Measurements from ENCODE around the gene MAPKAPK5.
"Not testable (repeated sequence)": the region's sequence is repeated elsewhere in the genome, so short reads cannot be mapped to it uniquely, and the experiment has no call there.

Gene MAPKAPK5, protein sequence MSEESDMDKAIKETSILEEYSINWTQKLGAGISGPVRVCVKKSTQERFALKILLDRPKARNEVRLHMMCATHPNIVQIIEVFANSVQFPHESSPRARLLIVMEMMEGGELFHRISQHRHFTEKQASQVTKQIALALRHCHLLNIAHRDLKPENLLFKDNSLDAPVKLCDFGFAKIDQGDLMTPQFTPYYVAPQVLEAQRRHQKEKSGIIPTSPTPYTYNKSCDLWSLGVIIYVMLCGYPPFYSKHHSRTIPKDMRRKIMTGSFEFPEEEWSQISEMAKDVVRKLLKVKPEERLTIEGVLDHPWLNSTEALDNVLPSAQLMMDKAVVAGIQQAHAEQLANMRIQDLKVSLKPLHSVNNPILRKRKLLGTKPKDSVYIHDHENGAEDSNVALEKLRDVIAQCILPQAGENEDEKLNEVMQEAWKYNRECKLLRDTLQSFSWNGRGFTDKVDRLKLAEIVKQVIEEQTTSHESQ

DNA sequence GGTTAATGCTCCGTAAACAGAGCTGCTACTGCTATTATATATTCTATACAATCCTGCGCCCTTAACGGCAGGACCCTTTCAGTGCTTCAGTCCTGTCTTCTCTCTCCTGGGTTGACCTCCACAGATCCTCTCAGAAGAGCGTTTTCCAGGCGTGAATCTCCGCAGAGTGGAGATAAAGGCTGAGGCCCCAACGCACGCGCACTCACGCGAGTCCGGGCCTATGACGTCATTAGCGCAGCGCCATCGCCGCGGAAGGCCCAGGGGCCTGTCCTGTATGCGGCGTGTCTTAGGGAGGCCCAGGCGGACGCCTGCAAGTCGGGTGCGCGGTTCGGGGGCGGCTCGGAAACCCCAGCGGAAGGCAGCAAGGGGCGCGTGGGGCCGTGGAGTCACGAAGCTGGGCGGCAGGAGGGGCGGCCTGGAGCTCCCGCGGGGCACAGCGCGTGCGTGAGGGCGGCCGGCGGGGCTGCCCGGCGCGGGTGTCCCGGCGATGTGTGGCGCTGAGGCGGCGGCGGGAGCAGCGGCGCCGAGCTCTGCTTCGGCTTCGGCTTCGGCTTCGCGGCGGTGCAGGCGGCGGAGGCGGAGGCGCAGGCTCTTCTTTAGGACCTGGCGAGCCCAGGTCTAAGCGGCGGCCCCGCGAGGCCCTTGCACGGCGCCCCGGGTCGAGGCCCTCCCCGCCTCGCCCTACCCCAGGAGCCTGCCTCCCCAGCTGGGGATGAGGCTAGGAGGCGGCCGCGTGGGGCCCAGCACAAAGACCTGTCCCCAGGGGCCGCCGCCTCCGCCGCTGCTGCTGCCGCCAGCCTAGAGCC, at the start of gene MAPKAPK5:
Gene MAPKAPK5, plus strand, starts transcription at position 479 of the 806 bp plus-strand sequence. CDS start 506 bp downstream, outside the sequence.
- peak; percentile 96 to 98 for DNase-seq (ENCODE audit: low read depth in 1 of 2, low spot score in 1 of 2)

DNA sequence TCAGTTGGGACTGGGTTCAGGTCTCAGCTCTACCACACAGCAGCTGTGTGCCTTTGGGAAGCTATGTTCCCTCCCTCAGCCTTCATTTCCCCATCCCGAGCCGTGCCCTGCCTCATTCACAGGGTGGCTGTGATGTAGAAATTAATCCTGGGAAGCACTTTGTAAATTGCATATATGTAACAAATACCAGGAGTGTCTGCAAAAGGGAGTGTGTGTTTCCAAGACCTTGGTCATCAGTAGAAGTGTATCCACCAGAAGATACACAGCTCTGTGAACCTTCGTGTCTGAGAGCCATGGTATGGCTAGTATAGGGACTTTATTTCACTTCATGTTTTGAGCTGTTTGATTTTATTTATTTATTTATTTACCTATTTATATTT, 49.2 kb upstream of the MAPKAPK5 start:
- no peak for DNase-seq (ENCODE audit: low read depth in 1 of 2, low spot score in 1 of 2)

DNA sequence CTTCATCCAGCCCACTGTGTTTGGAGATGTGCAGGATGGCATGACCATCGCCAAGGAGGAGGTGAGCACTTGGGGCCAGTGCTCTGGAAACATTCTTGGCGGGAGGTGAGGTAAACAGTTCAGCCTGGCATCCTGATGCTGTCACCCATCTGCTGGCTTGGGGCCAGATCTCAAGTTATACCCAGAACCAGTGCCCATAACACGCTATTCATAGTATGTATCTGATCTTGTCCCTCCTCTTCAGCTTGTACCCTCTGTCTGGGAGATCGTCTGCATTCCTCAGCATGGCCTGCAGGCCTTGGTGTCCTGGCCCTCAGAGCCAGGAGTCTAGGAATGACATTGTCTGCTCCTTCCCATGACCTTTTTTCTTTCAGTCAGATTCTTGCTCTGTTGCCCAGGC, 43.8 kb upstream of the MAPKAPK5 start:
- no peak for DNase-seq (ENCODE audit: low read depth in 1 of 2, low spot score in 1 of 2)

DNA sequence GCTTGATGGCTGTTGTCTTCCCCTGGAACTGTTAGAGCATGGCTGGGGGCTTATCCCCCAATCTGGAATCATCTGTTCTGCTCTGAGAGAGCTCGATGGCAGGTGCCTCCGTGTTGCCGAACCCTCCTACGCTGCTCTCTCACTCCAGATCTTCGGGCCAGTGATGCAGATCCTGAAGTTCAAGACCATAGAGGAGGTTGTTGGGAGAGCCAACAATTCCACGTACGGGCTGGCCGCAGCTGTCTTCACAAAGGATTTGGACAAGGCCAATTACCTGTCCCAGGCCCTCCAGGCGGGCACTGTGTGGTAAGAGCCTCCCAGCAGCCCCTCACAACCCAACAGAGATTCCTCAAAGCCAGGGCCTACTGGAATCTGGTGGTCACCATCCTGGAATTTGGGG, 42.3 kb upstream of the MAPKAPK5 start:
- DNase-seq (ENCODE audit: low read depth in 1 of 2, low spot score in 1 of 2) = no peak

DNA sequence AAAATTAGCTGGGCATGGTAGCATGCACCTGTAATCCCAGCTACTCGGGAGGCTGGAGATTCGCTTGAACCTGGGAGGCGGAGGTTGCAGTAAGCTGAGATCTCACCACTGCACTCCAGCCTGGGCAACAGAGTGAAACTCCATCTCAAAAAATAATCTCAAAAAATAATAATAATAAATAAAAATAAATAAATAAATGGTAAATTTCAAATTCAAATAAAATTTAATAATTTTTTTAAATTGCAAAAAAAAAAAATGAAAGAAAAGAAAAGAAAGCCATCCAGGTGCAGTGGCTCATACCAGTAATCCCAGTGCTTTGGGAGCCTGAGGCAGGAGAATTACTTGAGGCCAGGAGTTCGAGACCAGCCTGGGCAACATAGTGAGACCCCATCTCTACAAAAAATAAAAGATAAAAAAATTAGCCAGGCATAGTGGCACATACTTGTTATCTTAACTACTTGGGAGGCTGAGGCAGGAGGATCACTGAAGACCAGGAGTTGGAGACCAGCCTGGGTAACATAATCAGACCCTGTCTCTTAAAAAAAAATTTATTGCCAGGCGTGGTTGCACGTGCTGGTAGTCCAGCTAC, 38.9 kb upstream of the MAPKAPK5 start:
- no peak for DNase-seq (ENCODE audit: low read depth in 1 of 2, low spot score in 1 of 2)

DNA sequence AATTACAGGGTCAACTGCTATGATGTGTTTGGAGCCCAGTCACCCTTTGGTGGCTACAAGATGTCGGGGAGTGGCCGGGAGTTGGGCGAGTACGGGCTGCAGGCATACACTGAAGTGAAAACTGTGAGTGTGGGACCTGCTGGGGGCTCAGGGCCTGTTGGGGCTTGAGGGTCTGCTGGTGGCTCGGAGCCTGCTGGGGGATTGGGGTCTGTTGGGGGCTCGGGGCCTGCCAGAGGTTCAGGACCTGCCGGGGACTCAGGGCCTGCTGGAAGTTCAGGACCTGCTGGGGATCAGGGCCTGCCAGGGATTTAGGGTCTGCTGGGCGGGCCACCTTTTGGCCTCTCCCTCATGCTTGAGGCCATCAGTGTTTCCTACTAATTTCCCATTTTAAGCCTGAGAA, 38.2 kb upstream of the MAPKAPK5 start:
- DNase-seq (ENCODE audit: low read depth in 1 of 2, low spot score in 1 of 2) = no peak

DNA sequence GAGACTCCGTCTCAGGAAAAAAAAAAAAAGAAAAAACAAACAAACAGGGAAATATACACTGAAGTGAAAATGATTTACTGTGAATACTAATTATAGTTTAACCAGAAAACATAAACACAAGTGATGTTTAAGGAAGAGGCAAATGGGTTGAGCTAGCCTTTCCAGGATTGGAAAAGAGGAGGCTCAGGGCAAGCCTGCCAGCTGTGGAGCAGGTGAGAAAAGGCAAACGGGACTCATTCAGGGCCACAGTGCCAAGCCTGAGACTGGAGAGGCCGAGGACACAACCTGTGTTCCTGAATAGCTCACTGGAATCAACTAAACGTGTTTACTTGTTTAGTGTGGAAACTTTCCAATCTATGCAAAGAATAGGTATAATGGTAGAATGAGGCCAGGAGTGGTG, 35.7 kb upstream of the MAPKAPK5 start:
- no peak for DNase-seq (ENCODE audit: low read depth in 1 of 2, low spot score in 1 of 2)

DNA sequence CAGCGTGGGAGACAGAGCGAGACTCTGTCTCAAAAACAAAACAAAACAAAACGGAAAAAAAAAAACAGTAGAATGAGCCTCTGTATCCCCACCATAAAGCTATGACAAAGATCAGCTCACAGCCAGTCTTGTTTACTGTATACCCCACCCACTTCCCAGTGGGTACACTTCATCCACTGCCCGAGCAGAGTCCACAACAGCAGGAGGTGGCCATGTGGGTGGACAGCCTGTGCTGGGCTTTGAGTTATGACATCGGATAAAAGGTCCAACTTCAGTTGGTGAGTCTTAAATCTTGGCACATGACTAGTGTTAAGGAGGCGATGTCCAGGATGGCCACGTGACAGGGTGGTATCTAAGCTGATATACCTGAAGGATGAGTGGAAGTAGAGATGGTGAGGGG, 34.8 kb upstream of the MAPKAPK5 start:
- no peak for DNase-seq (ENCODE audit: low read depth in 1 of 2, low spot score in 1 of 2)

DNA sequence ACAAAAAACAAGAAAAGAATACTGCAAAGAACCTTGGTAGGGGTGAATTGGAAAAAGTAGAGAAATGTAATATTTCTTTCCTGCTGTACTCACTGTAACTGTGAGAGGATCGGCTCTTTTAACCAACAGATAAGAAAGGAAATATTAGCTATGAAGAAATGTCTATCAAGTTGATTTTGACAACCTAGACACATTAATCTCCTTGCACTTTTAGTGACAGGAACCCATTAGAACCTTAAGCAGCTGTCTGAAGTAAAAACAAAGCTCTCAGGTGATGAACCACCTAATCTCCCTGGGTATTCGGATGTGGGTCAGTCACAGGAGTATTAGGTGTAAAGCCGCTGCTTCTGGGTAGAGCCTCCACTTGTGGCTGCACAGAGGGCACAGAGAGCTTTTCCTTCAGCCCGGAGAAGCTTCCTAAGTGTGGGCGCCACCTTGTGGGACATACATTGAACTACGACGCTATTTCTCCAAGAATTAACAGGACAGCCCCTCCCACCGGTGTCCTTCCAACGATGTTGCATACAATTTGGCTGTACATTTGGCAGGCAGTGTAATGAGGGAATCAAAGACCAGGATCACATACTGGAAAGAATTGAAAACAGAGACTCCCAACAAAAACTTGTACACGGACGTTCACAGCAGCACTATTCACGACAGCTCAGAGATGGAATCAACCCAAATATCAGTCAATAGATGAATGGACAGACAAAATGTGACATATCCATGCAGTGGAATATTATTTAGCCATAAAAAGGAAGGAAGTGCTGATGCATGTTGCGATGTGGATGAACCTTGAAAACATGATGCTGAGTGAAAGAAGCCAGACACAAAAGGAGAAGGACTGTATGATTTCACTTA, 28.9 kb upstream of the MAPKAPK5 start:
- peak; percentile 20 to 32 for DNase-seq (ENCODE audit: low read depth in 1 of 2, low spot score in 1 of 2)

DNA sequence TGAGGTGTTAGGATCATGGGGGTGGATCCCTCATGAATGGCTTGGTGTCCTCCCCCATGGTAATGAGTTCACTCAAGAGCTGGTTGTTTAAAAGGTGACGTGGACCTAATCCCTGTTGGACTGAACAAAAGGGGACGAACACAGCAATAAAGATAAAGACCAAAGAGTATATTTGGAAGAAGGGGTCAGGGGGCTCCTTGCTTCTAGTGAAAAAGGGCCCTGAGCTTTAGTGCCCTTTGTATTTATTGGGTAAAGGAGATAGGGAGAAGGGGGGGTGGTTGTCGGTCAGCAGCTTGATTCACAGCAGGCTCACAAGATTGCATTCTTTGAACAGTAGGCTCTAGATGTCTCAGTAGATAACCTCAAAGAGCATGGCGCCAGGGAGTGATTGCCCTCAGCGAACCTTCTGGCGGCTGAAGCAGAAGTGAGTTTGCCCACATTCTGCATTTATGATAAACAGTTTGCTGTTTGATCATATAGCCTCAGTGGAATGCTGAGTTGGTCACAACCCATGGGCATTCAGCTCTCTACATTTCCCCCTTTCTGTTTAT, 25.9 kb upstream of the MAPKAPK5 start:
- DNase-seq (ENCODE audit: low read depth in 1 of 2, low spot score in 1 of 2) = no peak

DNA sequence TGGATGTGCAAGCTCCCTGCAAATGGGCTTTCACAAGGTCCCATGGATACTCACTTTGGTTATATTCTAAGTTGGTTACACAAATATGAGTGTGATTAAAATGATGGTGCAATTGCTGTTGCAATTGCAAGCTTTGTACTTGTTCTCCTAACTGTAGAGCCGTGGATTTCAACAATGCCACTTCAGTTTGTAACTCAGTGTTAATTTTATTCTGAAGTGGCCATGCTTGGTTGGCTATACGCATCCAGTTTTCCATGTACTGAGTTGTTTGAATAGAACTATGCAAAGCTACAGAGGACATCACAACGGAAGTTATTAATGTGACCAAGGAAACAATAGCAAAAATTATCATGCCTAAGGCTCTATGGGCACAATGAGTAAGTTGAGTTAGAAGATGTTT, 25.1 kb upstream of the MAPKAPK5 start:
- not testable (repeated sequence) for DNase-seq (ENCODE audit: low read depth in 1 of 2, low spot score in 1 of 2)

DNA sequence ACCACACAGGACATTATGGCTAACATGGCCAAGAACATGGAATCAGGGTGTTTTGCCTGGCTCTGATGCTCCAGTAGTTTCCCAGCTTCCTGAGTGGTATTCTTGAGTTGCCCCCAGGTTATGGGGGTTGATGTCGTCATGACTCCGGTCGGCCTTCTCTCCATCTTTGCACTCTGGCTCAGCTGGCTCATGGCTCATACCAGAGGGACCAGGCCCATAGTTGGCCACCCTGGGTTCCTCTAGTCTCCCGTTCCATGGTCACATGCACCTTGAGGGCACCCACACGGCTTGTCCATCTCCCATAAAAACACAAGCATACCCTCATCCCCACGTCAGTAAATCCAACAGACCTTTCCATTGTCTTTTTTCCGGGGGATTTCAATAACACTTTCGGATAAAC, 23.7 kb upstream of the MAPKAPK5 start:
- DNase-seq (ENCODE audit: low read depth in 1 of 2, low spot score in 1 of 2) = no peak

DNA sequence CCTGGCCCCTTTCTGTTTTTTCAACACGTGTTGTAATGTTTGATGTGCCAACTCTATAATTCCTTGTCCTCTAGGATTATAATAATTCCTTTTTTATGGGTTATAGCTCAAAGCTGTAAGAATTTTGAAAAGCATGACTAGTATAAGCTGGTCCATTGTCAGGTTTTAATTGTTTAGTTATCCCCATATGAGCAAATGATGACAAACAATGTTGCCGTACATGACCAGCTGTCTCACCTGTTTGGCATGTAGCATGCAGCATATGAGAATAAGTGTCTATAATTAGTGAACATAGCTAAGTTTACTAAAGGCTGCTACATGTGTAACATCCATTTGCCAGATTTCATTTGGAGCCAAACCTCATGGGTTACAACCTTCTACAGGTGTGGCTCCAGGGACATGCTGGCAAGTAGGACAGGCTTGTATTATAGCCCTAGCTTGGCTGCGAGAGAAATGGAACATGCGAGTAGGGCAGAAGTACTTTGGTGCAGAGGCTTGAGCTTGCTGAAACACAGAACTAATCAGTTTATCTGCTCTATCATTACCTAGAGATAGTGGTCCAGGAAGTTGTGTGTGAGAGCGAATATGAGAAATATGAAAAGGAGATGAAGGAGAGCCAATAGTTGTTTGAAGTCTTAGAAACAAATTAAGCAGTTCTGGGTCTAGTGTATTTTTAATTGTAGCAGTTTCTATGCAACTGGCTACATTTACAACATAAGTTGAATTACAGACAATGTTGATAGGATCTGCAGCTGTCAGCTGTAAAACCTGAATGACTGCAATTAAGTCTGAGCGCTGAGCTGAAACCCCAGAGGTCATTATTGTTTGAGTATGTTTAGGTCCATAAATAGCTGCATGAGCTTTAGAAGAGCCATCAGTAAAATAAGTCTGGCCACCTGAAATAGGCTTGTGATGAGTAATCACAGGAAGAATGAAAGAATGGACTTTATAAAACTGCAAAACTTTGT, 22.6 kb upstream of the MAPKAPK5 start:
- DNase-seq (ENCODE audit: low read depth in 1 of 2, low spot score in 1 of 2) = no peak

DNA sequence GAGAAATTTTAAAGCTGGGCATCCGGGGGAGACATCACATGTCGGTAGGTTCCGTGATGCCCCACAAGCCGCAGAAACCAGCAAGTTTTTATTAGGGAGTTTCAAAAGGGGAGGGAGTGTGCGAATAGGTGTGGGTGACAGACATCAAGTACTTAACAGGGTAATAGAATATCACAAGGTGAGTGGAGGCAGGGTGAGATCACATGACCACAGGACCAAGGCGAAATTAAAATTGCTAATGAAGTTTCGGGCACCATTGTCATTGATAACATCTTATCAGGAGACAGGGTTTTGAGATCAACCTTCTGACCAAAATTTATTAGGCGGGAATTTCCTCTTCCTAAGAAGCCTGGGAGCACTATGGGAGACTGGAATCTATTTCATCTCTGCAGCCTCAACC, 21.2 kb upstream of the MAPKAPK5 start:
- not testable (repeated sequence) for DNase-seq (ENCODE audit: low read depth in 1 of 2, low spot score in 1 of 2)

DNA sequence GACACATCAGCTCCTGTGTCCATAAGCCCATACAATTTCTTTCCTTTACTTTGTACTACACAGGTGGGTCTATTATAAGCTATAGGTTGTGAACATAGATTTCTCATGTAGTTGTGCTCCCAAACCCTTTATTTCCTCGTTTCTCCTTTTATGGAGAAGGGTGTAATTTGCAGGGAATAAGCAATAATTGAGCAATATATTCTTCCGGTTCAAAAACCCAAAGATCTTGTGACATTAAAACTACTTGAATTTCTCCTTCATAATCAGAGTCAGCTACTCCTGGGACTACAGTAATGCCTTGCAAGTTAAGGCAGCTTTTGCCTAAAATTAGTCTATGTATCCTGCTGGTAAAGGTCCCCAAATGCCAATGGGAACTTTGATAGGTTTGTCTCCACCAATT, 19.1 kb upstream of the MAPKAPK5 start:
- DNase-seq (ENCODE audit: low read depth in 1 of 2, low spot score in 1 of 2) = no peak

DNA sequence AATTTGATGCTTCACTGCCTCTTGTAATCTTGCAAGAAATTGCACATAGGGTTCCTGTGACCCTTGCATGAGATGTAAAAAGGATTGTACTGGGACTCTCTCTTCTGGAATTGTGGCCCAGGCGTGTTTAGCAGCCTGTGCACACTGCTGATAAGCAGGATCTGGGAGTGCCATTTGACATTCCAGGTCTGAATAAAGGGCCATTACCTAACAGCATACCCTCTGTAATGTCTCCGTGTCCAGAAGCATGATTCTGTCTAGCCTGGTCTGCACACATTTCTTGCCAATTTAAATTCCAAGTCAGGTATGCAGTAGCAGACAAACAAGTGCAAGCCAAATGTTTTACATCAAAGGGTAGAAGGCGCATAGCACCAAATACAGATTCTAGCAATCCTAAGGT, 18.1 kb upstream of the MAPKAPK5 start:
- DNase-seq (ENCODE audit: low read depth in 1 of 2, low spot score in 1 of 2) = no peak

DNA sequence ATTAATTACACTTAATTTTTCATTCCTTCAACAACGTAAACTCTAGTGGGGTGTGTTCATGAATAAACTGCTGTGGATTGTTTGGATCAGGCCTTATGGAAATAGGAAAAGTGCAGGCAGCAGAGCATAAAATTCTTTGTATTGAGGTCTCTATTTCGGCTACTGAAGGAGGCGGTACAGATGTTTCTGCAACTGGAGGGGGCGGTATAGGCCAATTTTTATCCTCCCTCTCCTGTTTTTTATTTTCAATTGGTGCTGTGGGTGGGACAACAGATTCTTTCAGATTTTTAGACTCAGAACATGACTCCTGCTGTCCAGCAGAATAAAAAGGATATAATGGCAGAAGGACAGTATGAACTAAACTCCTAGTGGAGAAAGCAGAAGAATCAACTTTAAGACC, 17.7 kb upstream of the MAPKAPK5 start:
- DNase-seq (ENCODE audit: low read depth in 1 of 2, low spot score in 1 of 2) = not testable (repeated sequence)

DNA sequence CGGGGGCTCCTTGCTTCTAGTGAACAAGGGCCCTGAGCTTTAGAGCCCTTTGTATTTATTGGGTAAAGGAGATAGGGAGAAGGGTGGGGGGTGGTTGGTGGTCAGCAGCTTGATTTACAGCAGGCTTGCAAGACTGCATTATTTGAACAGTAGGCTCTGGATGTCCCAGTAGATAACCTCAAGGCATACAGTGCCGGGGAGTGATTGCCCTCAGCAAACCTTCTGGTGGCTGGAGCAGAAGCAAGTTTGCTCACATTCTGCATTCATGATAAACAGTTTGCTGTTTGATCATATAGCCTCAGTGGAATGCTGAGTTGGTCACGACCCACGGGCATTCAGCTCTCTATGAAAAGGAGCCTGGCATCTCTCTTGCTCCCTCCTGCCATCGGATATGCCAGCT, 16.5 kb upstream of the MAPKAPK5 start:
- DNase-seq (ENCODE audit: low read depth in 1 of 2, low spot score in 1 of 2) = no peak

DNA sequence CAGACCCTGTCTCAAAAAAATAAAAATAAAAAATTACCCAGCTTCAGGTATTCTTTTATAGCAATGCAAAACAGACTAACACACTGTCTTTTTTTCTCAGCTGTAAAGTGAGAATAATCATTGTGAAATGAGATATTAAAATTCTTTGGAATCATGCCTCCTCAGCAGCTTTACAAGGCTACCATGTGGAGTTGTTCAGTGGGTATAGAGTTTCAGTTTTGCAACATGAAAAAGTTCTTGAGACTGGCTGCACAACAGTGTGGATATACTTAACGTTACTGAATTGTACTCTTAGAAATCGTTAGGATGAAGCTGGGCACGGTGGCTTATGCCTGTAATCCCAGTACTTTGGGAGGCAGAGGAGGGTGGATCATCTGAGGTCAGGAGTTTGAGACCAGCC, 15.7 kb upstream of the MAPKAPK5 start:
- DNase-seq (ENCODE audit: low read depth in 1 of 2, low spot score in 1 of 2) = no peak

DNA sequence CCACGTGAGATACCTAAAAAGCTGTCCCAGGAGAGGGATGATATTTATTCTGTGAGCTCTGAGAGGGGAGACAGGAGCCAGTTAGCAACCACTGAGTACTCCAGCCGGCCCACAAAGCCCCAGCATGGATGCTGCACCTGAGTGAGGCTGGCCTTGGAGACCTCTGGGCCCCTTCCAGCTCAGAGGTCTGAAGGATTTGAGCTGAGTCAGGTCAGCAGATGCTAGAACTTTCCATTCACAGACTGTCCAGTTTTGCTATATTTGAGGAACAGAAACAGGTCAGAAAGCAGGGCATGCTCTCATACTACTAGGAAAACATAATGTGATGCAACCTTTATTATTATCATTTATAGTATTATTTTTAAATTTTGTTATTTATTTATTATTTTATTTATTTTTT, 15.0 kb upstream of the MAPKAPK5 start:
- no peak for DNase-seq (ENCODE audit: low read depth in 1 of 2, low spot score in 1 of 2)

All from stimulated activated CD4-positive, alpha-beta T cell treated with anti-CD3 and anti-CD28 coated beads, Interleukin-15, amount 100 ng/mL, for 1 hour (primary cell).